Measurements from ENCODE around the gene ZRANB1. TPM values are rescaled to one million over a fixed set of nuclear protein-coding genes. Genes with fewer than 3 reads are reported as not detected.

ZRANB1 gene
- total and polyA plus RNA-seq, 2 experiments from 2014 or later: 7.9 to 30.0 TPM

- Histone ChIP-seq H2AFZ (no peak overlapping the region), H3K4me1 (ENCODE audit: insufficient read depth) (peaks cover 3% of the 10 kb centered on the region), H3K9me2 (replicated peaks; ENCODE audit: insufficient read depth) (no peaks in the 10 kb centered on the region), H3K27me3 (no peaks in the 10 kb centered on the region), H4K20me1 (ENCODE audit: insufficient read depth, poor library complexity, severe bottlenecking) (no peaks in the 10 kb centered on the region), H3K9me3 (ENCODE audit: low read depth) (no peaks in the 10 kb centered on the region), H3K27ac (no peak overlapping the region), H3K4me2 (no peak overlapping the region), H3K36me3 (replicated peaks; ENCODE audit: insufficient read depth, low read depth) (no peaks in the 10 kb centered on the region), H3K79me2 (no peaks in the 10 kb centered on the region), H3K4me3 (no peak overlapping the region)
- DNase-seq (ENCODE audit: low spot score): no peak
- no peak for TF ChIP-seq EZH2phosphoT487 (IDR thresholded peaks at IDR 0.05; ENCODE audit: low read depth, severe bottlenecking, unreplicated experiment)
- no peak for TF ChIP-seq CTCF (IDR thresholded peaks at IDR 0.05; ENCODE audit: poor library complexity)
- TF ChIP-seq EZH2 (IDR thresholded peaks at IDR 0.05; ENCODE audit: borderline replicate concordance): no peak
- 39% methylated on average over 2 of the region's 2 CpGs for WGBS (ENCODE audit: low lambda C conversion rate, missing lambda C conversion rate)
These were observed 38.8 kb upstream of the ZRANB1 start for GRCh38 chr10:124903111-124903510.

GRCh38 chr10:124904796-124905195 lies 37.1 kb upstream of the ZRANB1 start:
- no peaks in the 10 kb centered on the region for H3K27me3 ChIP-seq
- H3K4me3 ChIP-seq: no peak overlapping the region
- WGBS (ENCODE audit: low lambda C conversion rate, missing lambda C conversion rate): 94% methylated on average over 2 of the region's 2 CpGs
- no peak overlapping the region for H2AFZ ChIP-seq
- H3K9me3 ChIP-seq (ENCODE audit: low read depth): no peaks in the 10 kb centered on the region
- TF ChIP-seq EZH2phosphoT487 (IDR thresholded peaks at IDR 0.05; ENCODE audit: low read depth, severe bottlenecking, unreplicated experiment) (no peak), EZH2 (IDR thresholded peaks at IDR 0.05; ENCODE audit: borderline replicate concordance) (no peak), CTCF (IDR thresholded peaks at IDR 0.05; ENCODE audit: poor library complexity) (no peak)
- H3K27ac ChIP-seq: no peak overlapping the region
- no peak overlapping the region for H3K4me2 ChIP-seq
- H4K20me1 ChIP-seq (ENCODE audit: insufficient read depth, poor library complexity, severe bottlenecking): no peaks in the 10 kb centered on the region
- H3K9me2 ChIP-seq (replicated peaks; ENCODE audit: insufficient read depth): no peaks in the 10 kb centered on the region
- no peaks in the 10 kb centered on the region for H3K36me3 ChIP-seq (replicated peaks; ENCODE audit: insufficient read depth, low read depth)
- no peaks in the 10 kb centered on the region for H3K4me1 ChIP-seq (ENCODE audit: insufficient read depth)
- no peaks in the 10 kb centered on the region for H3K79me2 ChIP-seq
- no peak for DNase-seq (ENCODE audit: low spot score)

- Histone ChIP-seq H3K9me3 (ENCODE audit: low read depth) (no peaks in the 10 kb centered on the region), H3K9me2 (replicated peaks; ENCODE audit: insufficient read depth) (no peaks in the 10 kb centered on the region), H3K4me3 (no peak overlapping the region), H2AFZ (no peak overlapping the region), H3K79me2 (no peaks in the 10 kb centered on the region), H3K27ac (no peak overlapping the region), H3K27me3 (no peaks in the 10 kb centered on the region), H3K4me2 (no peak overlapping the region), H4K20me1 (ENCODE audit: insufficient read depth, poor library complexity, severe bottlenecking) (no peaks in the 10 kb centered on the region), H3K36me3 (replicated peaks; ENCODE audit: insufficient read depth, low read depth) (no peaks in the 10 kb centered on the region), H3K4me1 (ENCODE audit: insufficient read depth) (no peaks in the 10 kb centered on the region)
- DNase-seq (ENCODE audit: low spot score): no peak
- no peak for TF ChIP-seq EZH2 (IDR thresholded peaks at IDR 0.05; ENCODE audit: borderline replicate concordance)
- TF ChIP-seq CTCF (IDR thresholded peaks at IDR 0.05; ENCODE audit: poor library complexity): no peak
- TF ChIP-seq EZH2phosphoT487 (IDR thresholded peaks at IDR 0.05; ENCODE audit: low read depth, severe bottlenecking, unreplicated experiment): no peak
- WGBS (ENCODE audit: low lambda C conversion rate, missing lambda C conversion rate): 94% methylated on average over 9 of the region's 9 CpGs
These were observed 35.3 kb upstream of the ZRANB1 start for GRCh38 chr10:124906551-124907001.

- no peaks in the 10 kb centered on the region for H3K4me1 ChIP-seq (ENCODE audit: insufficient read depth)
- WGBS (ENCODE audit: low lambda C conversion rate, missing lambda C conversion rate): 76% methylated on average over 5 of the region's 8 CpGs
- no peaks in the 10 kb centered on the region for H3K36me3 ChIP-seq (replicated peaks; ENCODE audit: insufficient read depth, low read depth)
- H3K27me3 ChIP-seq: no peaks in the 10 kb centered on the region
- H3K4me2 ChIP-seq: peak overlapping the region; percentile 54
- H3K4me3 ChIP-seq: no peak overlapping the region
- H3K27ac ChIP-seq: peak overlapping the region; percentile 38
- no peak for DNase-seq (ENCODE audit: low spot score)
- no peaks in the 10 kb centered on the region for H3K9me2 ChIP-seq (replicated peaks; ENCODE audit: insufficient read depth)
- no peaks in the 10 kb centered on the region for H3K79me2 ChIP-seq
- H4K20me1 ChIP-seq (ENCODE audit: insufficient read depth, poor library complexity, severe bottlenecking): no peaks in the 10 kb centered on the region
- no peaks in the 10 kb centered on the region for H3K9me3 ChIP-seq (ENCODE audit: low read depth)
- H2AFZ ChIP-seq: no peak overlapping the region
- TF ChIP-seq EZH2 (IDR thresholded peaks at IDR 0.05; ENCODE audit: borderline replicate concordance) (no peak), CTCF (IDR thresholded peaks at IDR 0.05; ENCODE audit: poor library complexity) (no peak), EZH2phosphoT487 (IDR thresholded peaks at IDR 0.05; ENCODE audit: low read depth, severe bottlenecking, unreplicated experiment) (no peak)
These were observed 32.4 kb upstream of the ZRANB1 start for GRCh38 chr10:124909563-124909962.
